ENCODE data around the gene CETP.

GRCh38 chr16:56998861-56999260, 37.1 kb downstream of the CETP start:
- TF ChIP-seq POLR2A (IDR thresholded peaks at IDR 0.05; ENCODE audit: low read depth, low read length) (no peak), POLR2AphosphoS5 (IDR thresholded peaks at IDR 0.05; ENCODE audit: low read depth, low read length) (no peak), TAF1 (IDR thresholded peaks at IDR 0.05; ENCODE audit: borderline replicate concordance, low read depth, low read length) (no peak)

Data from GM12892 (cell line).